H1 (cell line): ENCODE measurements around the gene OR56B4. TPM values are rescaled to one million over a fixed set of nuclear protein-coding genes. Genes with fewer than 3 reads are reported as not detected.

Experiments
- CTCF ChIA-PET: fragments of 300-600 bp; sonication (Branson Sonifier 250); formaldehyde crosslinking; loops from one replicate; lab custom pipeline; 2021; ENCODE audit not compliant: partially characterized antibody; lab: Charles Lee
- POLR2A ChIA-PET: fragments of 300-600 bp; sonication (Branson Sonifier 250); formaldehyde crosslinking; loops from one replicate; lab custom pipeline; 2021; ENCODE audit warnings: inconsistent platforms; ENCODE audit not compliant: partially characterized antibody; lab: Charles Lee
- DNase-seq, 2 experiments: peaks; one replicate each; pipeline versions ENCODE4 v3.0.0 to v3.0.0-alpha.2; 2010 to 2022; ENCODE audit warnings: low spot score in 2 of 2, low read depth in 1 of 2, mixed read lengths in 1 of 2
- FAIRE-seq: peaks from 2 replicates; lab custom pipeline; 2011; peaks lifted over from hg19 to GRCh38; lab: Jason Lieb, UNC
- H2AFZ ChIP-seq: 2 replicates; pipeline ENCODE4 v1.8.1; 2012; ENCODE audit warnings: low read length, inconsistent platforms
- H2AK5ac ChIP-seq: 2 replicates; pipeline ENCODE4 v1.6.1; 2013; ENCODE audit warnings: low read depth, low read length
- H2BK120ac ChIP-seq: replicated peaks from 2 replicates; pipeline ENCODE3; 2013; ENCODE audit warnings: low read depth, low read length, inconsistent platforms
- H2BK12ac ChIP-seq: 2 replicates; pipeline ENCODE4 v1.6.1; 2013; ENCODE audit warnings: low read depth, low read length
- H2BK15ac ChIP-seq: 2 replicates; pipeline ENCODE4 v1.6.1; 2013; ENCODE audit warnings: low read length
- H2BK20ac ChIP-seq: 2 replicates; pipeline ENCODE4 v1.6.1; 2013; ENCODE audit warnings: low read length
- H2BK5ac ChIP-seq: 2 replicates; pipeline ENCODE4 v1.6.1; 2013; ENCODE audit warnings: low read depth, low read length
- H3K14ac ChIP-seq: 2 replicates; pipeline ENCODE4 v1.6.1; 2013; ENCODE audit warnings: inconsistent platforms; ENCODE audit not compliant: insufficient read length
- H3K18ac ChIP-seq: 2 replicates; pipeline ENCODE4 v1.6.1; 2013; ENCODE audit warnings: low read length; ENCODE audit errors: extremely low read depth
- H3K23ac ChIP-seq: 2 replicates; pipeline ENCODE4 v1.6.1; 2013; ENCODE audit warnings: inconsistent platforms; ENCODE audit not compliant: insufficient read length
- H3K23me2 ChIP-seq: 2 replicates; pipeline ENCODE4 v1.6.1; 2013; ENCODE audit warnings: low read depth, low read length
- H3K27ac ChIP-seq: 2 replicates; pipeline ENCODE4 v1.6.1; 2011; ENCODE audit warnings: low read depth, low read length, inconsistent platforms
- H3K27me3 ChIP-seq, 4 experiments: replicated peaks in 1 of 4; 1 replicate in 1 of 4; 2 replicates in 3 of 4; pipeline versions ENCODE4 v1.6.1 to v1.8.1; 2011 to 2013; ENCODE audit warnings: low read length in 3 of 4, mild to moderate bottlenecking in 3 of 4, inconsistent platforms in 2 of 4, mixed read lengths in 2 of 4, moderate library complexity in 1 of 4; ENCODE audit not compliant: control insufficient read depth in 3 of 4, insufficient read depth in 3 of 4; ENCODE audit errors: extremely low read depth in 1 of 4
- H3K36me3 ChIP-seq, 4 experiments: 2 replicates each; pipeline versions ENCODE4 v1.6.1 to v1.8.1; 2011 to 2013; ENCODE audit warnings: mild to moderate bottlenecking in 4 of 4, low read length in 3 of 4, moderate library complexity in 2 of 4, control low read depth in 1 of 4, inconsistent platforms in 1 of 4; ENCODE audit not compliant: insufficient read depth in 4 of 4, control insufficient read depth in 2 of 4
- H3K4ac ChIP-seq: replicated peaks from 2 replicates; pipeline ENCODE3; 2013; ENCODE audit warnings: low read length, low read depth, mixed read lengths, inconsistent platforms; ENCODE audit not compliant: insufficient read length
- H3K4me1 ChIP-seq, 4 experiments: replicated peaks in 1 of 4; 1 replicate in 1 of 4; 2 replicates in 3 of 4; pipeline versions ENCODE4 v1.6.1 to v1.8.1; 2011 to 2013; ENCODE audit warnings: low read length in 3 of 4, inconsistent platforms in 2 of 4, mixed read lengths in 1 of 4; ENCODE audit not compliant: insufficient read depth in 4 of 4, control insufficient read depth in 3 of 4
- H3K4me2 ChIP-seq, 2 experiments: 2 replicates each; pipeline versions ENCODE4 v1.6.1 to v1.8.1; 2011 to 2013; ENCODE audit warnings: low read depth in 2 of 2, low read length in 2 of 2, control low read depth in 1 of 2, inconsistent platforms in 1 of 2, mild to moderate bottlenecking in 1 of 2; ENCODE audit not compliant: insufficient read depth in 1 of 2
- H3K4me3 ChIP-seq, 4 experiments: fragments of 200-600, 300-600 bp in 1 of 4; sonication (generic), shearing (Covaris generic), sonication (Bioruptor Twin) in 1 of 4; 2 replicates each; pipeline versions ENCODE4 v1.5.1 to v1.8.1; 2011 to 2016; ENCODE audit warnings: low read length in 4 of 4, low read depth in 3 of 4, control low read depth in 2 of 4, inconsistent platforms in 2 of 4, mild to moderate bottlenecking in 2 of 4, mixed read lengths in 1 of 4, moderate library complexity in 1 of 4; ENCODE audit not compliant: insufficient read depth in 2 of 4; ENCODE audit errors: extremely low read depth in 1 of 4
- H3K56ac ChIP-seq: replicated peaks from 2 replicates; pipeline ENCODE3; 2013; ENCODE audit warnings: low read depth, mild to moderate bottlenecking, mixed read lengths, low read length, inconsistent platforms; ENCODE audit not compliant: insufficient read length
- H3K79me1 ChIP-seq: 2 replicates; pipeline ENCODE4 v1.6.1; 2013; ENCODE audit warnings: low read depth, low read length, control low read depth
- H3K79me2 ChIP-seq, 2 experiments: 2 replicates each; pipeline versions ENCODE4 v1.6.1 to v1.8.1; 2012 to 2013; ENCODE audit warnings: low read length in 2 of 2, mild to moderate bottlenecking in 2 of 2, inconsistent platforms in 1 of 2; ENCODE audit not compliant: insufficient read depth in 2 of 2, control insufficient read depth in 1 of 2
- H3K9ac ChIP-seq, 4 experiments: replicated peaks in 1 of 4; 1 replicate in 1 of 4; 2 replicates in 3 of 4; pipeline versions ENCODE4 v1.6.1 to v1.8.1; 2011 to 2013; ENCODE audit warnings: low read depth in 3 of 4, low read length in 3 of 4, control low read depth in 2 of 4, mild to moderate bottlenecking in 2 of 4, moderate library complexity in 2 of 4, inconsistent platforms in 1 of 4; ENCODE audit errors: extremely low read depth in 1 of 4
- H3K9me3 ChIP-seq, 2 experiments: 2 replicates each; pipeline versions ENCODE4 v1.6.1 to v1.8.1; 2012 to 2013; ENCODE audit warnings: mild to moderate bottlenecking in 2 of 2, moderate library complexity in 2 of 2, control low read depth in 1 of 2, inconsistent platforms in 1 of 2, low read depth in 1 of 2, low read length in 1 of 2, mixed read lengths in 1 of 2; ENCODE audit not compliant: insufficient read depth in 2 of 2
- H4K20me1 ChIP-seq, 2 experiments: replicated peaks in 1 of 2; 2 replicates each; pipeline versions ENCODE3 to v1.8.1; 2011 to 2013; ENCODE audit warnings: inconsistent platforms in 2 of 2, low read length in 2 of 2, mild to moderate bottlenecking in 1 of 2; ENCODE audit not compliant: insufficient read depth in 2 of 2, control insufficient read depth in 1 of 2
- H4K5ac ChIP-seq: 2 replicates; pipeline ENCODE4 v1.6.1; 2013; ENCODE audit warnings: low read length, low read depth, mixed read lengths, inconsistent platforms; ENCODE audit not compliant: insufficient read length
- H4K8ac ChIP-seq: 2 replicates; pipeline ENCODE4 v1.8.0; 2013; ENCODE audit warnings: mild to moderate bottlenecking, moderate library complexity, low read length, inconsistent platforms; ENCODE audit not compliant: insufficient read depth; ENCODE audit errors: extremely low read depth
- H4K91ac ChIP-seq: replicated peaks from 2 replicates; pipeline ENCODE3; 2013; ENCODE audit warnings: low read length, mixed read lengths, inconsistent platforms; ENCODE audit not compliant: insufficient read length
- BRCA1 ChIP-seq: IDR thresholded peaks from 2 replicates; pipeline ENCODE4 v1.6.1; 2012; ENCODE audit warnings: low read depth, low read length, improper control_type of control experiment
- GTF2F1 ChIP-seq: IDR thresholded peaks from 2 replicates; pipeline ENCODE4 v1.6.1; 2012; ENCODE audit warnings: low read depth, low read length, improper control_type of control experiment, borderline replicate concordance
- KDM4A ChIP-seq: IDR thresholded peaks from one replicate; pipeline ENCODE4 v1.7.1; 2012; ENCODE audit warnings: low read depth, mild to moderate bottlenecking, moderate library complexity, low read length, inconsistent platforms; ENCODE audit not compliant: severe bottlenecking
- KDM5A ChIP-seq: fragments of 200-600 bp; IDR thresholded peaks from 2 replicates; pipeline ENCODE4 v1.7.1; 2012; ENCODE audit warnings: mild to moderate bottlenecking, low read length, inconsistent platforms, mixed read lengths
- MAFK ChIP-seq: IDR thresholded peaks from 2 replicates; pipeline ENCODE4 v1.6.1; 2012; ENCODE audit warnings: low read depth, mild to moderate bottlenecking, improper control_type of control experiment, low read length
- NANOG ChIP-seq: IDR thresholded peaks from 2 replicates; pipeline ENCODE4 v1.6.1; 2011; ENCODE audit warnings: low read length, low read depth, mild to moderate bottlenecking, inconsistent platforms; ENCODE audit not compliant: insufficient read depth, poor library complexity, severe bottlenecking
- RBBP5 ChIP-seq: IDR thresholded peaks from 2 replicates; pipeline ENCODE4 v1.7.1; 2012; ENCODE audit warnings: low read depth, mild to moderate bottlenecking, inconsistent platforms, low read length, moderate library complexity, borderline replicate concordance
- RNF2 ChIP-seq: fragments of 200-900, 300-1000 bp; sonication (generic); IDR thresholded peaks from 2 replicates; pipeline ENCODE4 v1.7.1; 2016; ENCODE audit warnings: borderline replicate concordance, low read depth, mild to moderate bottlenecking, antibody characterized with exemption, low read length; ENCODE audit not compliant: poor library complexity, severe bottlenecking; ENCODE audit errors: missing control alignments
- SRF ChIP-seq: IDR thresholded peaks from 2 replicates; pipeline ENCODE4 v1.6.1; 2011; ENCODE audit warnings: mild to moderate bottlenecking, low read depth, low read length, moderate library complexity
- TAF7 ChIP-seq: optimal IDR thresholded peaks from 2 replicates; pipeline ENCODE3; 2011; ENCODE audit warnings: low read depth, mild to moderate bottlenecking, inconsistent platforms, low read length, moderate library complexity, borderline replicate concordance
- WGBS, 2 experiments: shearing (Covaris generic) in 1 of 2; methylation state at CpG; one replicate each; pipeline versions ENCODE4 v1.1.6 to v1.1.7; 2013 to 2015; ENCODE audit warnings: low lambda C conversion rate in 2 of 2, mixed read lengths in 2 of 2, inconsistent platforms in 1 of 2, low coverage in 1 of 2, missing lambda C conversion rate in 1 of 2; ENCODE audit not compliant: insufficient replicate concordance in 2 of 2, insufficient coverage in 1 of 2, insufficient read length in 1 of 2; ENCODE audit errors: extremely low coverage in 1 of 2, missing lambda C conversion rate in 1 of 2; 5-methylcytosine and 5-hydroxymethylcytosine counted together
- polyA plus RNA-seq, 7 experiments: library from polyadenylated mRNA; depleted of rRNA in 3 of 7; stranded (reverse) in 5 of 7; unstranded in 2 of 7; fragments of >200 nt in 5 of 7; fragments of 200-250 nt in 2 of 7; gene quantifications; 1 replicate in 5 of 7; 2 replicates in 1 of 7; 4 replicates in 1 of 7; pipeline versions ENCODE4 v1.2.1 to v1.2.3, GENCODE V29; 2011 to 2013; ENCODE audit warnings: missing spikeins in 2 of 7, mixed read lengths in 2 of 7
- total RNA-seq: library from RNA; stranded (reverse); fragmentation: NEBNext Ultra II Directional; extraction: Animal tissue kit (Norgen Biotek cat#: 25700); gene quantifications from 2 replicates; pipeline ENCODE4 v1.2.1, GENCODE V29; 2021

OR56B4 gene
- total and polyA plus RNA-seq, 2 of the 8 experiments (the other 6 are each of a cell fraction or from before 2014, with no cell fraction given) = not detected

DNA sequence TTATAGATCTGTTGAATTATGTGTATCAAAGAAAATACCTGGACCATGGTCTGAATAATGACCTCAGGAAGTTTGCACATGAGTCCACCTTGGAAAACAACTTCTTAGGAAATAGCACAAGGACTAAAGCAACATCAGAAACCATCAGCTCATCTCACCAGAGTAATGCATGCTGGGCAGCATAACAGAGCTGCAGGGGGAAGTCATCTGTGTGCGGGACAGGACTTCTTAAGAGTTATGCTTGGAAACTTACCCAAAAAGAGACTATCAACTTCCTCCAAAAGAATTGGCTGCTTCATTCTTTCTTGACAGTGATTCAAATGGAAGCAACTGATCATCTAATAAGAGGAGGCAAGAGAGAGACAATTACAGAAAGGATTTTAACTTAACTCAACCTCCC is 2.5 kb downstream of the OR56B4 start:
- Histone ChIP-seq H2BK20ac (no peak overlapping the region), H3K79me1 (no peaks in the 10 kb centered on the region), H3K27ac (no peak overlapping the region), H2AK5ac (no peak overlapping the region), H3K9ac (no peak overlapping the region), H3K23ac (no peak overlapping the region), H2BK120ac (no peak overlapping the region), H2AFZ (no peak overlapping the region), H3K79me2 (no peaks in the 10 kb centered on the region), H3K56ac (no peak overlapping the region), H2BK5ac (no peak overlapping the region), H4K8ac (no peak overlapping the region), H2BK15ac (no peak overlapping the region), H3K4me1 (no peaks in the 10 kb centered on the region), H3K18ac (no peak overlapping the region), H4K5ac (no peak overlapping the region), H2BK12ac (no peak overlapping the region), H3K4me3 (no peak overlapping the region), H3K27me3 (no peaks in the 10 kb centered on the region), H3K23me2 (no peaks in the 10 kb centered on the region), H3K36me3 (no peaks in the 10 kb centered on the region), H4K20me1 (no peaks in the 10 kb centered on the region), H3K4ac (no peak overlapping the region), H3K14ac (no peak overlapping the region), H3K9me3 (no peaks in the 10 kb centered on the region), H3K4me2 (no peak overlapping the region), H4K91ac (no peak overlapping the region)
- ChIA-PET POLR2A (no interaction called here), CTCF (interaction anchor here (0.6 to 0.8 kb wide), 2 partner anchors 10 to 498 kb away, joined by 3 to 5 read pairs; no protein-coding TSS in a partner anchor)
- FAIRE-seq = no peak
- 86% methylated on average over 1 of the region's 1 CpG; no CpG with 5 or more reads in 1 of the 2 experiments for WGBS, 2 experiments
- no peak for DNase-seq
- TF ChIP-seq KDM5A = no peak
- TF ChIP-seq KDM4A = no peak
- TF ChIP-seq NANOG = no peak
- TF ChIP-seq MAFK = no peak
- no peak for TF ChIP-seq GTF2F1
- TF ChIP-seq TAF7 = no peak
- no peak for TF ChIP-seq SRF
- TF ChIP-seq RNF2 = no peak
- no peak for TF ChIP-seq BRCA1
- no peak for TF ChIP-seq RBBP5
